Measurements from ENCODE around the gene RHO.

DNA sequence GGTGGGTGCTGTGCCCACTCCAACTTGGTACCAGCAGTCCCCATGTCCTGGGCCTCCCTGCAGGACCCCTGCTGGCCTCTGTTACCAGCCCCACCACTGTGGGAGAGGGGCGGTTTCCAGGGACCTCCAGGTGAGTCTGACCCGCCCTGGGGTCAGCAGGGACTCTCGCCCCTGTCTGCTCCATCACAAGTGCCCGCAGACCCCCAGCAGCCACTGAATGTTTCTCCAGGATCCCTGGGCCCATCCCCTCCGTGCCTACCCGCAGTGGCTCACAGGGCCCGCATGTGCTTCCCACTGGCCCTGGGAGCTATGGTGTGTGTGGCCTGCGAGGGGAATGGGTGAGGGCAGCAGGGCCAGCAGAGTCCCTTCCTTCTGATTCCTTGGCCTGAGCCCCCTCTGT lies 9.9 kb upstream of the RHO start:
- TF ChIP-seq POLR2AphosphoS5 (IDR thresholded peaks at IDR 0.05; ENCODE audit: borderline replicate concordance, low read depth, low read length), result no peak
- no peak for TF ChIP-seq EZH2 (IDR thresholded peaks at IDR 0.05)
